IMR-90 (cell line): ENCODE results near the gene PIEZO1.

Experiments used
- CEBPB ChIP-seq: IDR thresholded peaks from 2 replicates; pipeline ENCODE4 v1.6.1; 2012; ENCODE audit warnings: low read depth, low read length, improper control_type of control experiment
- RAD21 ChIP-seq: IDR thresholded peaks from 2 replicates; pipeline ENCODE4 v1.6.1; 2012; ENCODE audit warnings: low read length, improper control_type of control experiment
- TF ChIP-seq, protein P1 (sequence below): conservative IDR thresholded peaks from 2 replicates; pipeline ENCODE4 v1.5.1; 2012; ENCODE audit warnings: mild to moderate bottlenecking, low read depth, low read length, improper control_type of control experiment

DNA sequence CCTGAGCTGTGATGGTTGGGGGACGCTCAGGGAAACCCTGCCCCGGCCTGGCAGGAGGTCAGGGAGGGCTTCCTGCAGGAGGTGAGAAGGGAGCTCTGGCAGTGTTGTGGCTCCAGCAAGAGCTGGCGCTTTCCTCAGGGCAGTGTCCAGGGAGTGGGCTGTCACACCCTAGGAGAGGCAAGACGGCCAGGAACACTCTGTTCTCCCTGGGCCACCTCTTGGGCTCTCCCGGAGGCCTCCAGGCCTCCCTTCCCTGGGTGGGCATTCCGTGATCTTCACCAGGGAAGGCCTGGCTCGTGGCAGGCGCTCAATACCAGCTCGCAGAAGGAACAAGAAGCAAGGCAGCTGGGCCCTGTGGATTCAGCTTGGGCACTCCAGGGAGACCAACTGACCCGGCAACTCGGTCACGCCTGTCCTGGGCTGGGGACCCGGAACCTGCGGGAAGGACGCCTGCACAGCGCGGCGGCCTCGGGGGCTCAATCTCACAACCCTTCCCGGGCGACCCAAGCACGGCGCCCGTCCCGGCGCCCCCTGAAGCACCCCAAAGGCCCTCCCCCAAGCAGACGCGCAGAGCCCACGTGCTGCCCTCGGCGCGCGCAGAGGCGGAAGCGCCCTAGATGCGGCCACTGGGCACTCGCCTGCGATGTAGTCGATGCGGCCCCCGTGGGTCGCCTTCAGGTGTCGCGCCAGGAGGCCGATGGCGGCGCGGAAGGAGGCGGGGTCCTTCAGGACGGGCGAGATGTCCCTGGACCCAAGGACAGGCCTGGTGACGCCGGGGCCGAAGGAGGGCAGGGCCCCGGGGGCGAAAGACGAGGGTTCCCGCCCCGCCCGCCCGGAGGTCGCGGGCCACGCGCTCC lies 26.1 kb upstream of the PIEZO1 start:
- TF ChIP-seq, protein P1, sequence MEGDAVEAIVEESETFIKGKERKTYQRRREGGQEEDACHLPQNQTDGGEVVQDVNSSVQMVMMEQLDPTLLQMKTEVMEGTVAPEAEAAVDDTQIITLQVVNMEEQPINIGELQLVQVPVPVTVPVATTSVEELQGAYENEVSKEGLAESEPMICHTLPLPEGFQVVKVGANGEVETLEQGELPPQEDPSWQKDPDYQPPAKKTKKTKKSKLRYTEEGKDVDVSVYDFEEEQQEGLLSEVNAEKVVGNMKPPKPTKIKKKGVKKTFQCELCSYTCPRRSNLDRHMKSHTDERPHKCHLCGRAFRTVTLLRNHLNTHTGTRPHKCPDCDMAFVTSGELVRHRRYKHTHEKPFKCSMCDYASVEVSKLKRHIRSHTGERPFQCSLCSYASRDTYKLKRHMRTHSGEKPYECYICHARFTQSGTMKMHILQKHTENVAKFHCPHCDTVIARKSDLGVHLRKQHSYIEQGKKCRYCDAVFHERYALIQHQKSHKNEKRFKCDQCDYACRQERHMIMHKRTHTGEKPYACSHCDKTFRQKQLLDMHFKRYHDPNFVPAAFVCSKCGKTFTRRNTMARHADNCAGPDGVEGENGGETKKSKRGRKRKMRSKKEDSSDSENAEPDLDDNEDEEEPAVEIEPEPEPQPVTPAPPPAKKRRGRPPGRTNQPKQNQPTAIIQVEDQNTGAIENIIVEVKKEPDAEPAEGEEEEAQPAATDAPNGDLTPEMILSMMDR: no peak
- no peak for TF ChIP-seq CEBPB
- TF ChIP-seq RAD21: no peak
